HG03039 (cell line): ENCODE data around the gene ZMPSTE24.

Source experiments
- ATAC-seq: cut with Tn5 transposase; IDR thresholded peaks from one replicate; pipeline ENCODE4 v1.9.1; 2021; ENCODE audit warnings: mild to moderate bottlenecking, moderate library complexity; ENCODE audit not compliant: unreplicated experiment

The ZMPSTE24 gene

DNA sequence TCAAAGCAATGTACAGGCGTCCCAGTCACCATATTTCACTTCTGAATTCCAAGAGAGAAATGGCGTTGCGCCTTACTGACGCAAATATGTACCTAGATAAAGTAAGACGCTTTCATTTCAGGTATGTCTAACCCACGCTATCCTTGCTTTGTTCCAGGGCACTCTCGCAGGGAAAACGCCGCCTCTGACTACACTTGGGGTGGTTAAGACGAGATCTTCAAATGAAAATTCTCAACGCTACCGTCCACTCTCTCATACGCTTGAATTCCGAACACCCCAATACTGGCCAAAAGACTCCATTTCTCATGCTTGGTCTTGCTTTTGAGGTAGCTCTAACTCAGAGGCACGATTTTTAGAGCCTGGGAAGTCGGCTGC is 736 bp upstream of the ZMPSTE24 start:
- ATAC-seq = peak; percentile 1

GRCh38 chr1:40258445-40258769 is 371 bp downstream of the ZMPSTE24 start:
- peak; percentile 2 for ATAC-seq

- ATAC-seq = no peak
These were observed 6.3 kb downstream of the ZMPSTE24 start for GRCh38 chr1:40264354-40264781.

DNA sequence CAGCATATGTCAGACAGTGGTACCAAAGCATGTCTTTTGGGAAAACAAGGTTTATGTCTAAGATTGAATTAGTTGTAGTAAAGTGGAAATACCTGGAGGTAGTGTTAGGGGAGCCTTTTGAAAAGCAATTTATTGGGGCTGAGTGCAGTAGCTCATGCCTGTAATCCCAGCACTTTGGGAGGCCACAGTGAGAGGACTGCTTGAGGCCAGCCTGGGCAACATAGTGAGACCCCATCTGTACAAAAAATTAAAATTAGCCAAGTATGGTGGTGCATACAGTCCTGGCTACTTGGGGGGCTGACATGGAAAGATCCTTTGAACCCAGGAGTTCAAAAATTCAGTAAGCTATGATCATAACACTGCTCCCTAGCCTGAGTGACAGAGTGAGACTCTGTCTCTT is 7.3 kb downstream of the ZMPSTE24 start:
- no peak for ATAC-seq

DNA sequence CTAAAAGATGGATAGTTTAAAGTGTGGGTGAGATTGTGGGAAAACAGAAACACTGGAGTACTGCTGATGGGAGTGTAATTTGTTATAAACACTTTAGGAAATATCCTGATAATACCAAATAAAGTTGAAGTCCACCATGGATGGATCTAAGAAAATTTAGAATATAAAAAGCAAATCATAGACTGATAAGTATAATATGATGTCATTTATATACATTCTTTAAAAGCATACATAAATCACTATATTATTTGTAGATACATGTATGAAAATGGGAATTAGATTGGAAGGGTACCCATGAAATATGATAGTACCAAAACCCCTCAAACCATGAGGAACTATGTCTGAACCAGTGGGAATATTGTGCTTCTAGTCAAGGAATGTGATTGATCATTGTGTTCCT is 7.9 kb downstream of the ZMPSTE24 start:
- ATAC-seq = no peak

- ATAC-seq = no peak
These were observed 8.9 kb downstream of the ZMPSTE24 start for GRCh38 chr1:40266786-40267535.

DNA sequence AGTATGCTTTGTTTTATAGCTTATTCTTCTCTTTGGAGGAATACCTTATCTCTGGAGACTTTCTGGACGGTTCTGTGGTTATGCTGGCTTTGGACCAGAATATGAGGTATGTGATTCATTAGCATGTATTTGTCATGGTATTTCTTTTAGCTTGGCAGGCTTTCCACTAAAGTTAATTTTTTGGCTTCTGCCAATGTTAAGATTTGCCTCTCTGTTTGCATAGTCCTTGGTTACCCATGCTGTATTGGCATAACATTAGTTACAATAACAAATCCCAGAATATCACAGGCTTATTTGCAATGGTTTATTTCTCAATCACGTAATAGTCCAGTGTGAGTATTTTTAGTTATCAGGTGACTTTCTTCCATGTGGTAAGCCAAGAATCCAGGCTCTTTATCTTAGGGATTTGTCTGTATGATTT is 9.7 kb downstream of the ZMPSTE24 start:
- ATAC-seq = no peak

DNA sequence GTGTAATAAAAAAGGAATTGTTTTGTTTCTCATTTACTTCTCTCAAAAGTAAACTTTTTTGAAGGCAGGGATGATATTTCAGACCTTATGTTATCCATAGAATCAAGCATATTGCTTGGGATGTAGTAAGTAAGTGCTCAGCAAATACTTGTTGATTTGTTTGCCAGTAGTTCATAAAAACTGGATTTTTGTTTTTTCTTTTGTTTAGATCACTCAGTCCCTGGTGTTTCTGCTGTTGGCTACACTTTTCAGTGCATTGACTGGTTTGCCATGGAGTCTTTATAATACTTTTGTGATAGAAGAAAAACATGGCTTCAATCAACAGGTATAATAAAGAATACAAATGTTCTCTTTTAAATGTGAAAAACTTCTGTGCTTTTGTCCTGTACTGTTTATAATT is 10.2 kb downstream of the ZMPSTE24 start:
- ATAC-seq = no peak

DNA sequence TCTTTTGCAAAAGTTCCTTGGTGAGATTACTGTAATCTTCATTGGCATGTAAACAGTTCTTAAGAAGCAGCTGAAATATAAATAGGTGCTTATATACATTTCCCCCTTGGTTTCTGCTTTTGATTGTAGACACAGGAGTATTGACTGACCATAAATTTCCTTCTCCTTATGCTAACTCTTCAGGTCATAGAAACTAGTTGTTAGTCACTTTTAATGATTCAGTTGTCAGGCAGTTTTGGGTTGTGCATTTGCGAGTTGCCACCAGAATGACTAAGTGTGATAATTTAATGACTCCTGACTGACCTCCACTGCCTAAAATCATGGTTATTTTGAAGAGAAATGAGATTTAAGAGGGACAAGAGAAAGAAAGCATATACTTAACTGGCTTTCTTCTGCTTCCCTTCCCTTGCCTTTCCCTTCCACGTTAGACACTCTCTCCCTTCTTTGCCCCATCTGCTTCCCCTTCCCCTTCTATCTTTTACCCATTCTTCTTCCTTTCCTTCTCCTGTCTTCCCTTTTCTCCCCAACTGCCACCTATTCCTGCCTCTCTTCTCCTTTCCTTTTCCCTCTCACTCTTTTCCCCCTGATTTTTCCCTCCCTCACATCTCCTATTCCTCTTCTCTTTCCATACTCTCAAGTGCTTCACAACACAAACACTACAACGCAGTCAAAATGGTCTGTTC is 12.3 kb downstream of the ZMPSTE24 start:
- no peak for ATAC-seq

DNA sequence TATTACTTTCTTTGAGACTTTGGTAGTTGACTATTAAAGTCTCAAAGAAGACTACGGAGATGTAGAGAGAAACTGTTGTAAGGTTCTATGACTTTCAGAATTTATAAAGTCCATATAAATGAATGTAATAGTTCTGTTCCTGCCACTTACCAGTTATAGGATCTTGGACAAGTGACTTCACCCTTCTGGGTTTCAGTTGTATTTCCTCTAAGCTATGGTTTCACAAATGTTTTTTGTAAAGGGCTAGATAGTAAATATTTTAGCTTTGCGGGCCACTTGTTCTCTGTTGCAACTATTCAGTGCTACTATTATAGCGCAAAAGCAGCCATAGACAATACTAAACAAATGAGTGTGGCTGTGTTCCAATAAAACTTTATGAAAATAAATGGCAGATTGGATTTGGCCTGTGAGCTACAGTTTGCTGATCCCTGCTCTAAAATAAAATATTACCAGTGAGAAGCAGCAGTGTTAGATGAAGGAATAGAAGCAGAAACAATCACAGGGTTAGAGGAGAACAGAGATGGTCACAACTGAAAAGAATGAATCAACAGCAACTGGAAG is 14.7 kb downstream of the ZMPSTE24 start:
- no peak for ATAC-seq

GRCh38 chr1:40273547-40274166 is 15.6 kb downstream of the ZMPSTE24 start:
- ATAC-seq = no peak

DNA sequence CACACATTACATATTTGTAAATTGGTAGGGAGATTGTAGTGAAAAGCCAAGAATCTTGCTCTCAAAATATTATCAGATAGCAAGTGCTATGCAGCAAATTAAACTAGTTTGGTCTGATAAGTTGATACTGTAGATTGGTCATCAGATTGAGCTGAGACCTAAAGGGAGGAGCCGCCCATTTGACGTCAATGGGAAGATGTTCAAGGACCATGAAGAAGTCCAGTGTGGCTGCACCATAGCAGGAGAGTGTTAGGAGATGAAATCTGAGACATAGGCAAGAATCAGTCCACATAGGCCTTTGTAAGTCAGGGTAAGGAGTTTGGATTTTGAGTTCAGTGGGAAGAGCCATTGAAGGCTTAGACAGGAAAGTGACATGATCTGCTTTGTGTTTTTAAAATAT is 16.3 kb downstream of the ZMPSTE24 start:
- ATAC-seq = no peak

DNA sequence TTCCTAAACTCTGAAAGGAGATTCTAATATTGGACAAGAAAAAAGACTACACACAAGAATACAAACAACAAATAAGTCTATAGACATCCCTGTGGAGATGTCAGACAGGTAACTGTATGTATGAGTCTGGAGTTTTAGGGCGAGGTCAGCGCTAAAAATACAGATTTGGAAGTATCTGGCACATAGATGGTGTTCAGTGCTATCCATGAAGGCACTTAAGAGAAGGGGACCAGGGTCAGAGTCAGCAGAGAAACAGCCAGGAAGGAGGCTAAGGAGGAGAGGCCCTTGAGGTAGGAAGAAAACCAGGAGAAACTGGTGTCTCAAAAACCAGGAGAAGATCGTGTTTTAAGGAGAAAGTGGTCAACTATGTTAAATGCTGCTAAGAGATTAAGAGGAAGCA is 18.1 kb downstream of the ZMPSTE24 start:
- ATAC-seq = no peak

- no peak for ATAC-seq
These were observed 23.8 kb downstream of the ZMPSTE24 start for GRCh38 chr1:40281853-40282252.

GRCh38 chr1:40291293-40291692 is 33.3 kb downstream of the ZMPSTE24 start:
- no peak for ATAC-seq

DNA sequence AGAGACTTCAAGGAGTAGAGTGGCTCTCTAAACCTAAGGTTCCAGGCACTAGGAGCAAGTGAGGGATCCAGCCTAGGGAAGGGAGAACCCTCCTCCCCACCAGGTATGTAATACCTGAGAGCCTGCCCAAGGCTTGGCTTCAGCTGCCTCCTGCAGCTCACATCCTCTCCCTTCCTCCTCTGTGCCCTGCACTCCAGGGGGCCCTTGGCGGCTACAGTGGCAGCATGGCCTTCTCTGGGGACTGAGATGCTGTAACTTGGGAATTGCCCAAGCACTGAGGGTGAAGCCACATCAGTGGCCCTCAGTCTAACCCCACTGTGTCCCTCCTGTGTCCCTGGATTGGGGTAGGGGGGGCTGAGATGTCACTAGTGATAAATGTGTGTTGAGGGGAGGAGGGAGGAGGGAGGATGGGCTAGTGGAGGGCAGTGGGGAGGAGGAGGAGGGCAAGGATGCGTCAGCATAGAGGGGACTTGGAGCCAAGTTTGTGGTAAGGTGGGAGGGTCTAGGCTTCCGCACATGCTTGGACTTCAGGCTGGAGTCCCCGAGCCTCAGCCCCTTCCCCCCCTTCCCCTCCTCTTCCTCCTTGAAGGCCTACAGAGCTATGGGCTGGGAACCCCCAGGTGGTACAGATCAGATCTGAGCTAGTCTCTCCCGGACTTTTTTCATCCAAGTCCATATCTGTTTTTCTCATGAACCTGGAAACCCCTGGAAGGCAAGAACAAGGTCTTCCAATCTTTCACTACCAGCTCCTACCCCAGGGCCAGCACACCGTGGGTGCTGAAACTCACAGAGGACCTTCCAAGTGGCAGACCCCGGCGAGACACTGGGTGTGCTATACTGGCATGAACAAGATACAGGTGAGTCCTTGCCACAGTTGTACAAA is 41.6 kb downstream of the ZMPSTE24 start:
- ATAC-seq = no peak

- ATAC-seq = no peak
These were observed 42.2 kb downstream of the ZMPSTE24 start for GRCh38 chr1:40300249-40300567.

DNA sequence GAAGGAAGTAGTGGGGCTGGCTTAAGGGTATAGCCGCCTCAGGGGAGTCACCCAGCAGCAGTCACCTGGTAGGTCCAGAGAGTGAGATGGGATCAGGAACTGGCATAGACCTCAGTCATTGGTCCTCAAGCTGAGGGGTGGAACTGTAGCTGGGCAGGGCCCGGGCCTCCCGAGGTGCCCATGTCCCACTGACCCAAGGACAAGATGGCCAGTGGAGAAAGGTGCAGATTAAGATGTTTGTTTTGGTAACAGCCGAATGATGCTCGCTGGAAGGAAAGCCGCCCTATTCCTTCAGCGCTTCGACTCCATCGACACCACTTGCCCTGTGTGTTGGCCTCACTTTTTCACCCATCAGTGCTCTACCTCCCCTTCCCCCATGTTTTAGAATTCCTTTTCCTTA is 42.6 kb downstream of the ZMPSTE24 start:
- no peak for ATAC-seq

GRCh38 chr1:40301066-40301465 is 43.0 kb downstream of the ZMPSTE24 start:
- no peak for ATAC-seq

GRCh38 chr1:40301541-40302299 is 43.7 kb downstream of the ZMPSTE24 start:
- no peak for ATAC-seq
